Loucy (cell line): ENCODE data around the gene IRAK1.
A peak's percentile ranks its signal among the peaks of the same experiment; 100 is the strongest.

ENCODE experiments used
- H2AFZ ChIP-seq: fragments of 200-600 bp; sonication (generic); 2 replicates; pipeline ENCODE4 v1.6.0; 2016; ENCODE audit warnings: antibody characterized with exemption, mild to moderate bottlenecking, low read length, moderate library complexity
- H3F3A ChIP-seq: fragments of 200-600 bp; 2 replicates; pipeline ENCODE4 v1.6.0; 2016; ENCODE audit warnings: antibody characterized with exemption, low read depth, mild to moderate bottlenecking
- H3K27me3 ChIP-seq: fragments of 200-600 bp; sonication (generic); 2 replicates; pipeline ENCODE4 v1.6.1; 2014; ENCODE audit warnings: low read length, mild to moderate bottlenecking; ENCODE audit not compliant: insufficient read depth, poor library complexity, severe bottlenecking
- H3K36me3 ChIP-seq: fragments of 200-600 bp; sonication (generic); 2 replicates; pipeline ENCODE4 v1.6.1; 2016; ENCODE audit warnings: low read length; ENCODE audit not compliant: insufficient read depth
- H3K4me1 ChIP-seq: fragments of 200-600 bp; sonication (generic); 2 replicates; pipeline ENCODE4 v1.5.1; 2014; ENCODE audit warnings: low read length, mild to moderate bottlenecking; ENCODE audit not compliant: insufficient read depth, poor library complexity, severe bottlenecking
- H3K4me2 ChIP-seq: fragments of 200-600 bp; sonication (generic); 2 replicates; pipeline ENCODE4 v1.6.0; 2014; ENCODE audit warnings: antibody characterized with exemption, low read length, low read depth, mild to moderate bottlenecking; ENCODE audit not compliant: poor library complexity, severe bottlenecking
- H3K4me3 ChIP-seq: fragments of 200-600 bp; sonication (generic); 2 replicates; pipeline ENCODE4 v1.5.1; 2014; ENCODE audit warnings: low read length, mild to moderate bottlenecking, mixed read lengths; ENCODE audit not compliant: poor library complexity, severe bottlenecking
- H3K79me2 ChIP-seq: fragments of 200-600 bp; sonication (generic); 2 replicates; pipeline ENCODE4 v1.6.1; 2014; ENCODE audit warnings: low read length; ENCODE audit not compliant: insufficient read depth
- H3K9ac ChIP-seq: fragments of 200-600 bp; sonication (generic); 2 replicates; pipeline ENCODE4 v1.6.0; 2014; ENCODE audit warnings: mild to moderate bottlenecking, low read depth, low read length, moderate library complexity; ENCODE audit not compliant: poor library complexity, severe bottlenecking
- H3K9me2 ChIP-seq: fragments of 200-600 bp; sonication (generic); replicated peaks from 2 replicates; pipeline ENCODE4 v1.6.1; 2016; ENCODE audit warnings: low read depth, low read length, mixed read lengths
- H3K9me3 ChIP-seq: fragments of 200-600 bp; sonication (generic); 2 replicates; pipeline ENCODE4 v1.6.1; 2014; ENCODE audit warnings: mild to moderate bottlenecking, antibody characterized with exemption, low read length, low read depth; ENCODE audit not compliant: insufficient read depth
- H4K20me1 ChIP-seq: fragments of 200-600 bp; sonication (generic); 2 replicates; pipeline ENCODE4 v1.6.0; 2014; ENCODE audit warnings: antibody characterized with exemption, low read length, mild to moderate bottlenecking; ENCODE audit not compliant: insufficient read depth, poor library complexity, severe bottlenecking
- EZH2phosphoT487 ChIP-seq: fragments of 200-600 bp; IDR thresholded peaks from 2 replicates; pipeline ENCODE4 v1.6.1; 2018; ENCODE audit warnings: antibody characterized with exemption, mild to moderate bottlenecking, moderate library complexity, borderline replicate concordance
- TF ChIP-seq, protein P1 (sequence below): fragments of 200-600 bp; sonication (generic); conservative IDR thresholded peaks from 2 replicates; pipeline ENCODE4 v1.5.1; 2014; ENCODE audit warnings: mild to moderate bottlenecking, antibody characterized with exemption, low read length

The IRAK1 gene

DNA sequence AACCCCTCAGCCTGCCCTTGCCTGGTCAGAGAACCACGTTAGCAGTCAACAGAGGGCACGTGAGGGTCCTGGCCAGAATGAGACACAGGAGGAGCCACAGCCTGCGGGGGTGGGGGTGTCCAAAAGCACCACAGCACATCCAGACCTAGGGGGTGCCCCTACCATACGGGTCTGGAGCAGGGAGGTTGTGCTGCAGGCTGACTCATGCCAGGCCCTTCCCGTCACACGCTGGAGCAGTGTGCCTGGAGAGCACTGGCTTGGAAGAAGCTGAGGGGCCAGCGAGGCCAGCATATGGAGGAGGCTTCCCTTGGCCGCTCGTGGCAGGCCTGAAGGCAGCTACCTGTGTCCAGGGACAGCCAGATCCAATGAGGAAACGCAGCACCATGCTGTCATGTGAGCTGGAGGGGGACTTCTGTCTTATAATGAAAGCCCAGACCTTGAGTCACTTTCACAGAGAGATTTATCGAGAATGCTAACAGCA lies 1.5 kb upstream of the IRAK1 start:
- H3K36me3 ChIP-seq: peaks cover 4% of the 10 kb centered on the region; the same call in 1 of the 2 replicates
- no peaks in the 10 kb centered on the region for H3K27me3 ChIP-seq
- H3K9me2 ChIP-seq: no peaks in the 10 kb centered on the region
- no peaks in the 10 kb centered on the region for H3K4me1 ChIP-seq
- no peaks in the 10 kb centered on the region for H3F3A ChIP-seq
- no peak overlapping the region for H2AFZ ChIP-seq
- TF ChIP-seq, protein P1, sequence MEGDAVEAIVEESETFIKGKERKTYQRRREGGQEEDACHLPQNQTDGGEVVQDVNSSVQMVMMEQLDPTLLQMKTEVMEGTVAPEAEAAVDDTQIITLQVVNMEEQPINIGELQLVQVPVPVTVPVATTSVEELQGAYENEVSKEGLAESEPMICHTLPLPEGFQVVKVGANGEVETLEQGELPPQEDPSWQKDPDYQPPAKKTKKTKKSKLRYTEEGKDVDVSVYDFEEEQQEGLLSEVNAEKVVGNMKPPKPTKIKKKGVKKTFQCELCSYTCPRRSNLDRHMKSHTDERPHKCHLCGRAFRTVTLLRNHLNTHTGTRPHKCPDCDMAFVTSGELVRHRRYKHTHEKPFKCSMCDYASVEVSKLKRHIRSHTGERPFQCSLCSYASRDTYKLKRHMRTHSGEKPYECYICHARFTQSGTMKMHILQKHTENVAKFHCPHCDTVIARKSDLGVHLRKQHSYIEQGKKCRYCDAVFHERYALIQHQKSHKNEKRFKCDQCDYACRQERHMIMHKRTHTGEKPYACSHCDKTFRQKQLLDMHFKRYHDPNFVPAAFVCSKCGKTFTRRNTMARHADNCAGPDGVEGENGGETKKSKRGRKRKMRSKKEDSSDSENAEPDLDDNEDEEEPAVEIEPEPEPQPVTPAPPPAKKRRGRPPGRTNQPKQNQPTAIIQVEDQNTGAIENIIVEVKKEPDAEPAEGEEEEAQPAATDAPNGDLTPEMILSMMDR: no peak
- TF ChIP-seq EZH2phosphoT487: no peak
- H3K9ac ChIP-seq: peak overlapping the region; percentile 84
- no peaks in the 10 kb centered on the region for H3K9me3 ChIP-seq
- peak overlapping the region; percentile 81 for H3K4me3 ChIP-seq
- H4K20me1 ChIP-seq: no peaks in the 10 kb centered on the region
- H3K4me2 ChIP-seq: peak overlapping the region; percentile 86
- H3K79me2 ChIP-seq: peaks cover 45% of the 10 kb centered on the region

DNA sequence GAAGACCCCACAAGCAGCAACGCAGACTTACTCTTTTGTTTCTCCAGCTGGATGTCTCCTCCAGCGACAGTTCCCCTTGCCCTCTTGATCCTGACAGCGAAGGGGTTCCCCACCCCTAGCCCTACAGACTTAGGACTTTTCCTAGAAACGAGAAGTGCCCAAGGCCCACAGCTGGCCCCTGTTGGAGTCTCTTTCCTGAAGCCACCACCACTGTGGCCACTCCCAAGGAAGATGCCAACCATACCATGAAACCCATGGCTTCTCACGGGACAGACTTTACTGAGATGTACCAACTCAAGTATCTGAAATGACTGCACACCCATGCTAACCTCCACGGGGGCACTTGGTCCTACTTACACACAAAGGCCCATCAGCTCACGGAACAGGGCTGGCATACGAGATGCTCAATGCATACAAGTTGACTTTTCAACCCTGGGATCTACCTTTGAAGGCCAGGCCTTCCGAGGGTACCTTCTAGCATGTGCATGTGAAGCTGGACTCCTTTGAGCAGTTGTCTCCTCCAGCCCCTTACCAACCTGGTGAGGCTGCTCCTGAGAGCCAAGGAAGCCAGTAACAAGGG lies 924 bp upstream of the IRAK1 start:
- H3K9me3 ChIP-seq: no peaks in the 10 kb centered on the region
- H3K36me3 ChIP-seq: peaks cover 7% of the 10 kb centered on the region; the same call in 1 of the 2 replicates
- peaks cover 50% of the 10 kb centered on the region for H3K79me2 ChIP-seq
- peak overlapping the region; percentile 81 for H3K4me3 ChIP-seq
- TF ChIP-seq EZH2phosphoT487: no peak
- TF ChIP-seq, protein P1: no peak
- no peak overlapping the region for H2AFZ ChIP-seq
- no peaks in the 10 kb centered on the region for H3K9me2 ChIP-seq
- H3K4me1 ChIP-seq: no peaks in the 10 kb centered on the region
- H3K9ac ChIP-seq: peak overlapping the region; percentile 84
- H4K20me1 ChIP-seq: no peaks in the 10 kb centered on the region
- H3F3A ChIP-seq: no peaks in the 10 kb centered on the region
- H3K27me3 ChIP-seq: no peaks in the 10 kb centered on the region
- H3K4me2 ChIP-seq: peak overlapping the region; percentile 86

DNA sequence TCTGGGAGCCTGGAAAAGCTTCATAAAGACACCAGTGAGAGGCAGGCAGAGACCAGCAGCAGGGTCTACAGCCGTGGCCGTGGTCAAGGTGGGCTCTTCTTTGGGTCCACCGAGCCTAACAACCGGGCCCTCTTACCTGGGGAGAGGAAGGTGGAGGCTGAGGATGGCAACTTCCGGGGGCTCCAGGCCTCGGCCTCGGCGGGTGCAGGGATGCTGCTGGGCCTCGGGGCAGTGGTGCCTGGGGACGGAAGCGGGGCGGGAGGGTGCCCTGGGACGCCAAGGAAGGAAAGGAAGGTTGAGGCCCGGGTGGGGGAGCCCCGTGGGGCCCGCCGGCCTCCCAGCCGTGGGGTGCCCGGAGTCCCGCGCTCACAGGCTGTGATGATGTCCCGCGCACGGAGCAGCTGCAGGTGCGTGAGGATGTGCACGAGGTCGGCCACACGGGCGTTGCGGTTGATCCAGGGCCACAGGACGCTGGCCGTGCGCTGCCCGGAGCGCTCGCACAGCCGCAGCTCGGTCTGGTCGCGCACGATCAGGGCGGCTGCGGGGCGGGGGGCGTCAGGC lies 561 bp downstream of the IRAK1 start:
- Histone ChIP-seq H3K4me2 (peak overlapping the region; percentile 93), H3K9ac (peak overlapping the region; percentile 96), H3K79me2 (peaks cover 52% of the 10 kb centered on the region), H3K4me3 (peak overlapping the region; percentile 96), H3K27me3 (no peaks in the 10 kb centered on the region), H4K20me1 (no peaks in the 10 kb centered on the region), H3K9me3 (no peaks in the 10 kb centered on the region), H3F3A (no peaks in the 10 kb centered on the region), H2AFZ (no peak overlapping the region), H3K36me3 (peaks cover 7% of the 10 kb centered on the region; the same call in 1 of the 2 replicates), H3K9me2 (no peaks in the 10 kb centered on the region), H3K4me1 (no peaks in the 10 kb centered on the region)
- TF ChIP-seq EZH2phosphoT487: no peak
- TF ChIP-seq, protein P1: no peak
